Smooth muscle cell (in vitro differentiated cells): ENCODE data around the gene CNBD2. TPM values are rescaled to one million over a fixed set of nuclear protein-coding genes. Genes with fewer than 3 reads are reported as not detected.

Source experiments
- DNase-seq: peaks from one replicate; lab custom pipeline; 2025; ENCODE audit not compliant: unreplicated experiment; lab: John Stamatoyannopoulos, UW
- H2AFZ ChIP-seq: fragments of 200-600 bp; sonication (generic); 2 replicates; pipeline ENCODE4 v1.6.0; 2016; ENCODE audit warnings: antibody characterized with exemption, low read depth, mild to moderate bottlenecking
- H3F3A ChIP-seq: fragments of 200-600 bp; sonication (generic); 2 replicates; pipeline ENCODE4 v1.6.0; 2017; ENCODE audit warnings: antibody characterized with exemption, low read depth
- H3K27ac ChIP-seq: fragments of 200-600 bp; sonication (generic); 2 replicates; pipeline ENCODE4 v1.5.1; 2016; ENCODE audit warnings: low read depth, mild to moderate bottlenecking
- H3K27me3 ChIP-seq: fragments of 200-600 bp; sonication (generic); 2 replicates; pipeline ENCODE4 v1.6.1; 2016; ENCODE audit warnings: low read depth, mild to moderate bottlenecking
- H3K36me3 ChIP-seq: fragments of 200-600 bp; sonication (generic); 2 replicates; pipeline ENCODE4 v1.5.1; 2016; ENCODE audit warnings: low read depth
- H3K4me1 ChIP-seq: fragments of 200-600 bp; sonication (generic); 2 replicates; pipeline ENCODE4 v1.5.1; 2016; ENCODE audit warnings: low read depth
- H3K4me2 ChIP-seq: fragments of 200-600 bp; sonication (generic); 2 replicates; pipeline ENCODE4 v1.6.0; 2016; ENCODE audit warnings: mild to moderate bottlenecking
- H3K4me3 ChIP-seq: fragments of 200-600 bp; sonication (generic); 2 replicates; pipeline ENCODE4 v1.5.1; 2016; ENCODE audit warnings: mild to moderate bottlenecking
- H3K79me2 ChIP-seq: fragments of 200-600 bp; sonication (generic); 2 replicates; pipeline ENCODE4 v1.6.0; 2016; ENCODE audit warnings: low read depth, mild to moderate bottlenecking
- H3K9ac ChIP-seq: fragments of 200-600 bp; sonication (generic); 2 replicates; pipeline ENCODE4 v1.6.0; 2016; ENCODE audit warnings: low read depth
- H3K9me3 ChIP-seq: fragments of 200-600 bp; sonication (generic); replicated peaks from 2 replicates; pipeline ENCODE4 v1.5.1; 2016; ENCODE audit warnings: low read depth
- H4K20me1 ChIP-seq: fragments of 200-600 bp; sonication (generic); 2 replicates; pipeline ENCODE4 v1.6.0; 2016; ENCODE audit warnings: low read depth
- WGBS: methylation state at CpG from one replicate; pipeline ENCODE4 v1.1.7; 2016; ENCODE audit warnings: low lambda C conversion rate; 5-methylcytosine and 5-hydroxymethylcytosine counted together
- polyA plus RNA-seq: library from polyadenylated mRNA; unstranded; fragments of >200 nt; fragmentation: Nextera tagmentation; extraction: Ambion mirVana; gene quantifications from 2 replicates; pipeline ENCODE4 v1.2.1, GENCODE V29; 2016
- total RNA-seq: library from RNA; depleted of rRNA; stranded (reverse); fragments of >200 nt; gene quantifications from 2 replicates; pipeline ENCODE4 v1.2.3, GENCODE V29; 2014
- TF ChIP-seq, protein P1 (sequence below): fragments of 200-600 bp; sonication (generic); IDR thresholded peaks from 2 replicates; pipeline ENCODE4 v1.5.1; 2017; ENCODE audit warnings: borderline replicate concordance, mild to moderate bottlenecking, antibody characterized with exemption; ENCODE audit not compliant: insufficient read depth, poor library complexity, severe bottlenecking

Gene CNBD2
- total and polyA plus RNA-seq, 2 experiments from 2014 or later = 2.8 to 10.2 TPM

DNA sequence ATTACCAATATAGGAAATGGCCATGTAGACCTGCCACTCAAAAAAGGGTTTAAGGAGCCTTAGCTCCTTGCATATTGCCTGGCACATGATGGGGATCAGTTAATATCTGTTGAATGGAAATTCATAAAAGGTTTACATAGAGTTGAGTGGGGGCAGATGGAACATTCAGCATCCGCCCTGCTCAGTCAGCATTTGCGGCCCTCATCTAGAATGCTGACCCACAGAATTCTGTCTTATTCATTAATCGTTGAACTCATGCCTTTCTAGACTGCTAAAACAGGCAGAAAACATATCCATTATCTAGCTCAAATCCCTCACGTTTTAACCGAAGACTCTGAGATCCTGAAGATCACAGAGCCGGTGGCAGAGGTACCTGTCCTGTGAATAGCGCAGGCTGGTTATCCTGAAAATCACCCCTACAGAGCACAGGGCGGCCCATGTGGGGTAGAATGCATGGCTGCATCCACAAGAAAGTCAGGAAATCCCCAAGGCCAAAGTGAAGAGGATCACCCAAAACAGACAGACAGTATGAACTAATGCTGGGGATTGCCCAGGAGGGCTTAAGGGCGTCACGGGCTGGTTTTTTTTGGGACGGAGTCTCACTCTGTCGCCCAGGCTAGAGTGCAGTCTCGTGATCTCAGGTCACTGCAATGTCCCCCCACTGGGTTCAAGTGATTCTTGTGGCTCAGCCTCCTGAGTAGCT, 59.9 kb downstream of the CNBD2 start:
- Histone ChIP-seq H3K79me2 (no peaks in the 10 kb centered on the region), H3K36me3 (no peaks in the 10 kb centered on the region), H3K9me3 (no peaks in the 10 kb centered on the region), H4K20me1 (no peaks in the 10 kb centered on the region), H3K4me3 (no peak overlapping the region), H3K27me3 (no peaks in the 10 kb centered on the region), H3K9ac (no peak overlapping the region), H3F3A (no peaks in the 10 kb centered on the region), H3K4me2 (no peak overlapping the region), H2AFZ (no peak overlapping the region), H3K27ac (no peak overlapping the region), H3K4me1 (no peaks in the 10 kb centered on the region)
- WGBS = 91% methylated on average over 13 of the region's 13 CpGs
- TF ChIP-seq, protein P1, sequence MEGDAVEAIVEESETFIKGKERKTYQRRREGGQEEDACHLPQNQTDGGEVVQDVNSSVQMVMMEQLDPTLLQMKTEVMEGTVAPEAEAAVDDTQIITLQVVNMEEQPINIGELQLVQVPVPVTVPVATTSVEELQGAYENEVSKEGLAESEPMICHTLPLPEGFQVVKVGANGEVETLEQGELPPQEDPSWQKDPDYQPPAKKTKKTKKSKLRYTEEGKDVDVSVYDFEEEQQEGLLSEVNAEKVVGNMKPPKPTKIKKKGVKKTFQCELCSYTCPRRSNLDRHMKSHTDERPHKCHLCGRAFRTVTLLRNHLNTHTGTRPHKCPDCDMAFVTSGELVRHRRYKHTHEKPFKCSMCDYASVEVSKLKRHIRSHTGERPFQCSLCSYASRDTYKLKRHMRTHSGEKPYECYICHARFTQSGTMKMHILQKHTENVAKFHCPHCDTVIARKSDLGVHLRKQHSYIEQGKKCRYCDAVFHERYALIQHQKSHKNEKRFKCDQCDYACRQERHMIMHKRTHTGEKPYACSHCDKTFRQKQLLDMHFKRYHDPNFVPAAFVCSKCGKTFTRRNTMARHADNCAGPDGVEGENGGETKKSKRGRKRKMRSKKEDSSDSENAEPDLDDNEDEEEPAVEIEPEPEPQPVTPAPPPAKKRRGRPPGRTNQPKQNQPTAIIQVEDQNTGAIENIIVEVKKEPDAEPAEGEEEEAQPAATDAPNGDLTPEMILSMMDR = no peak
- no peak for DNase-seq

DNA sequence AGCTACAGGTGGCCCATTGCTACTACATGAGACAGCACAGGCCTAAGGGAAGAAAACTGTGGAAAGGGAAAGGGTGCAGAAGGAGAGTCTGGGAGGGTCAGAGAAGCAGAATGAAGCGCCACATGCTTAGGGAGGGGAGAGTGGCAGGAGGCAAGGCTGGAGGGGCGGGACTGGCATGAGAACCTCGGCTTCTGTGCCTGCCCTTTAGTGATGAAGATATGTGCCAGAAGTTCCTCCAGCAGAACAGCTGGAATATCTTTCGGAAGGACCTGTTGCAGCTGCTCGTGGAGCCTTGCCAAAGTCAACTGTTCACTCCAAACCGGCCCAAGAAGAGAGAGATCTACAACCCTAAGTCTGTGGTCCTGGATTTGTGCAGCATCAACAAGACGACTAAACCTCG, 61.8 kb downstream of the CNBD2 start:
- DNase-seq = no peak
- Histone ChIP-seq H3K4me2 (no peak overlapping the region), H3K36me3 (no peaks in the 10 kb centered on the region), H3K27me3 (no peaks in the 10 kb centered on the region), H3K79me2 (no peaks in the 10 kb centered on the region), H3F3A (no peaks in the 10 kb centered on the region), H2AFZ (no peak overlapping the region), H3K9me3 (no peaks in the 10 kb centered on the region), H3K4me1 (no peaks in the 10 kb centered on the region), H3K4me3 (no peak overlapping the region), H3K27ac (no peak overlapping the region), H3K9ac (no peak overlapping the region), H4K20me1 (no peaks in the 10 kb centered on the region)
- 91% methylated on average over 8 of the region's 8 CpGs for WGBS
- TF ChIP-seq, protein P1 = no peak

GRCh38 chr20:36031806-36032205, 63.4 kb downstream of the CNBD2 start:
- no peaks in the 10 kb centered on the region for H3K9me3 ChIP-seq
- H3K36me3 ChIP-seq = no peaks in the 10 kb centered on the region
- TF ChIP-seq, protein P1 = no peak
- no peaks in the 10 kb centered on the region for H4K20me1 ChIP-seq
- H2AFZ ChIP-seq = no peak overlapping the region
- H3K27ac ChIP-seq = no peak overlapping the region
- H3F3A ChIP-seq = no peaks in the 10 kb centered on the region
- no peaks in the 10 kb centered on the region for H3K79me2 ChIP-seq
- no peaks in the 10 kb centered on the region for H3K27me3 ChIP-seq
- no peak overlapping the region for H3K4me2 ChIP-seq
- no peaks in the 10 kb centered on the region for H3K4me1 ChIP-seq
- 96% methylated on average over 3 of the region's 3 CpGs for WGBS
- DNase-seq = no peak
- no peak overlapping the region for H3K9ac ChIP-seq
- no peak overlapping the region for H3K4me3 ChIP-seq

DNA sequence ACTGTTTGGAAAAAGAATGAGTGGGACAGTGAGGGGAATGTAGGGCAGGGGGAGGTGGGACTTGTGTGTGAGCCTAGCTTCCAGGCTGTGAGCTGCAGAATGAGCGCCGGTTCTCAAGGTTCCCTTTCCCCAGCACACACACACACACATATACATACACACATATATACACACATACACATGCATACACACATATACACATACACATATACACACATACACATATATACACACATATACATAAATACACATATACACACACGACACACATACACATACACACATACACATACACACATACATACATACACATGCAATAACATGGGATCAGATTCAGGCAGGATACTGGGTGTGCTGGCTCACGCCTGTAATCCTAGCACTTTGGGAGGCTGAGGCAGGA, 66.5 kb downstream of the CNBD2 start:
- no peak overlapping the region for H2AFZ ChIP-seq
- no peaks in the 10 kb centered on the region for H3K9me3 ChIP-seq
- no peak for DNase-seq
- H3K36me3 ChIP-seq = no peaks in the 10 kb centered on the region
- H3K9ac ChIP-seq = no peak overlapping the region
- 98% methylated on average over 2 of the region's 4 CpGs for WGBS
- H3F3A ChIP-seq = no peaks in the 10 kb centered on the region
- no peak overlapping the region for H3K4me3 ChIP-seq
- H4K20me1 ChIP-seq = no peaks in the 10 kb centered on the region
- H3K79me2 ChIP-seq = no peaks in the 10 kb centered on the region
- H3K27ac ChIP-seq = no peak overlapping the region
- no peak overlapping the region for H3K4me2 ChIP-seq
- no peaks in the 10 kb centered on the region for H3K27me3 ChIP-seq
- TF ChIP-seq, protein P1 = no peak
- no peaks in the 10 kb centered on the region for H3K4me1 ChIP-seq
